ENCODE results near the gene HOXD4.

HOXD4 gene

GRCh38 chr2:176171351-176172006, 20.1 kb downstream of the HOXD4 start:
- H3K4me3 ChIP-seq (ENCODE audit: low read depth, low read length) = no peak overlapping the region
- no peak for TF ChIP-seq CTCF (IDR thresholded peaks at IDR 0.05; ENCODE audit: insufficient read depth, low read depth, low read length, missing control alignments)
- DNase-seq (ENCODE audit: low read depth) = no peak

GRCh38 chr2:176172007-176172894, 20.9 kb downstream of the HOXD4 start:
- DNase-seq (ENCODE audit: low read depth) = no peak
- no peak for TF ChIP-seq CTCF (IDR thresholded peaks at IDR 0.05; ENCODE audit: insufficient read depth, low read depth, low read length, missing control alignments)
- no peak overlapping the region for H3K4me3 ChIP-seq (ENCODE audit: low read depth, low read length)

- no peak overlapping the region for H3K4me3 ChIP-seq (ENCODE audit: low read depth, low read length)
- no peak for DNase-seq (ENCODE audit: low read depth)
- no peak for TF ChIP-seq CTCF (IDR thresholded peaks at IDR 0.05; ENCODE audit: insufficient read depth, low read depth, low read length, missing control alignments)
Observed at GRCh38 chr2:176172895-176173566, 21.7 kb downstream of the HOXD4 start.

- DNase-seq (ENCODE audit: low read depth) = no peak
- TF ChIP-seq CTCF (IDR thresholded peaks at IDR 0.05; ENCODE audit: insufficient read depth, low read depth, low read length, missing control alignments) = no peak
- no peak overlapping the region for H3K4me3 ChIP-seq (ENCODE audit: low read depth, low read length)
Observed at GRCh38 chr2:176173567-176174381, 22.4 kb downstream of the HOXD4 start.

- no peak for TF ChIP-seq CTCF (IDR thresholded peaks at IDR 0.05; ENCODE audit: insufficient read depth, low read depth, low read length, missing control alignments)
- no peak for DNase-seq (ENCODE audit: low read depth)
- no peak overlapping the region for H3K4me3 ChIP-seq (ENCODE audit: low read depth, low read length)
Observed at GRCh38 chr2:176174382-176174823, 23.1 kb downstream of the HOXD4 start.

All from GM12865 (cell line).